Upper lobe of left lung (tissue), 4 donors: ENCODE measurements around the gene TVP23A.
"Not testable (repeated sequence)": the region's sequence is repeated elsewhere in the genome, so short reads cannot be mapped to it uniquely, and the experiment has no call there.

ENCODE experiments used
- CTCF ChIP-seq, 6 experiments: fragments of 450-650 bp in 4 of 6; fragments of 200-600 bp in 2 of 6; sonication (generic) in 2 of 6; IDR thresholded peaks; one replicate each; pipeline ENCODE4 v1.5.1; 2016 to 2019; ENCODE audit warnings: antibody characterized with exemption in 6 of 6
- EP300 ChIP-seq, 4 donors: sonication (generic); formaldehyde crosslinking; IDR thresholded peaks; one replicate each; pipeline ENCODE4 v1.5.1; 2017; ENCODE audit warnings: antibody characterized with exemption in 4 of 4, control low read depth in 2 of 4
- POLR2A ChIP-seq, 4 donors: fragments of 450-650 bp; IDR thresholded peaks; one replicate each; pipeline ENCODE4 v1.5.1; 2016 to 2017; ENCODE audit warnings: antibody characterized with exemption in 4 of 4, mild to moderate bottlenecking in 2 of 4

GRCh38 chr16:10741249-10741648 is 77.3 kb downstream of the TVP23A start:
- TF ChIP-seq CTCF, EP300, POLR2A (IDR thresholded peaks at IDR 0.05): not testable (repeated sequence)
